ENCODE results near the gene ASTN2.

DNA sequence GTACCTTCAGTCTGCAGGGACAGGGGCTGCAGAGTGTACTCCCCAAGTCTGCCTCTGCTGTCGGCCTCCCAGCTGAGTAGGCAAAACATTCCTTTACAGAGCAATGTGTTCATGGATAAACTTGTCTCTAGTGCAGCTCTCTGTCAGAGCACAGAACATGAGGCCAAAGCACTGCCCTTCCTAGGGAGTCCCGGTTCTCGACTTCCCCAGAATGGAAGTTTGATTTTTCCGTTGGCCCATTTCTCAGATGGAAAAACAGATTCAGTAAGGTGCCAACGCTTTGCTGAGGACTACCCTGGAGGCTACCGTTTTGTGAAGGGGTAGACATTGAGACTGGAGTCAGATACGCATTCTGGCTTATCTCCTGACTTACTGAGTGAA is 728.2 kb downstream of the ASTN2 start:
- TF ChIP-seq, protein P1, sequence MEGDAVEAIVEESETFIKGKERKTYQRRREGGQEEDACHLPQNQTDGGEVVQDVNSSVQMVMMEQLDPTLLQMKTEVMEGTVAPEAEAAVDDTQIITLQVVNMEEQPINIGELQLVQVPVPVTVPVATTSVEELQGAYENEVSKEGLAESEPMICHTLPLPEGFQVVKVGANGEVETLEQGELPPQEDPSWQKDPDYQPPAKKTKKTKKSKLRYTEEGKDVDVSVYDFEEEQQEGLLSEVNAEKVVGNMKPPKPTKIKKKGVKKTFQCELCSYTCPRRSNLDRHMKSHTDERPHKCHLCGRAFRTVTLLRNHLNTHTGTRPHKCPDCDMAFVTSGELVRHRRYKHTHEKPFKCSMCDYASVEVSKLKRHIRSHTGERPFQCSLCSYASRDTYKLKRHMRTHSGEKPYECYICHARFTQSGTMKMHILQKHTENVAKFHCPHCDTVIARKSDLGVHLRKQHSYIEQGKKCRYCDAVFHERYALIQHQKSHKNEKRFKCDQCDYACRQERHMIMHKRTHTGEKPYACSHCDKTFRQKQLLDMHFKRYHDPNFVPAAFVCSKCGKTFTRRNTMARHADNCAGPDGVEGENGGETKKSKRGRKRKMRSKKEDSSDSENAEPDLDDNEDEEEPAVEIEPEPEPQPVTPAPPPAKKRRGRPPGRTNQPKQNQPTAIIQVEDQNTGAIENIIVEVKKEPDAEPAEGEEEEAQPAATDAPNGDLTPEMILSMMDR (IDR thresholded peaks at IDR 0.05): no peak
- TF ChIP-seq POLR2A (IDR thresholded peaks at IDR 0.05): no peak

All from transverse colon (tissue), 3 donors.